ENCODE measurements around the gene OR2M2. TPM values are rescaled to one million over a fixed set of nuclear protein-coding genes. Genes with fewer than 3 reads are reported as not detected.

The OR2M2 gene
- total and polyA plus RNA-seq, 2 donors (not counting 3 experiments of a cell fraction or from before 2014, with no cell fraction given): not detected

DNA sequence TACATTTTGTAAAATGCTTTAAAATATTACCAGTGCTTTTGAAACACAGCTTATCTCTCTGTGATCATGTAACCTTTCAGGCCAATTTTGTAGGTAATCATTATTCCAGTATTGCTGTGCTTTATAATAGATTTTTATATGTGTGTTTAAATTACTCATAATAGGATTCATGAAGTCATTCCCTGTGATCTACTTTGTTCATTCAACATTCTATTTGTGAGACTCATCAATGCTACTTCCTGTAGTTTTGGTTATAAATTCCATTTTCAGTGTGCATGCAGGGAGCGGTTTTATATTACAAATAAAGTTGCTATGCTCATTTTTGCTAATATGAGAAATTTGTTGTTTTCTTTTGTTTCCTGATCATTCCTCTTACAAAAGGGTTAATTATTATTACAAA is 33.8 kb upstream of the OR2M2 start:
- BruUV-seq (replicated peaks): no TSS peak
- ChIA-PET CTCF (no interaction called here), POLR2A (no interaction called here)
- Histone ChIP-seq H3K4me2 (ENCODE audit: insufficient read depth, low read length) (no peak overlapping the region), H3K9ac (replicated peaks; ENCODE audit: extremely low read depth, insufficient read depth, low read length) (no peak overlapping the region), H3K4me1 (ENCODE audit: control insufficient read depth, extremely low read depth, insufficient read depth, low read length) (no peaks in the 10 kb centered on the region), H3K27ac (ENCODE audit: insufficient read depth, low read depth, low read length) (no peak overlapping the region), H3K79me2 (ENCODE audit: control insufficient read depth, insufficient read depth, low read length) (no peaks in the 10 kb centered on the region), H3K36me3 (ENCODE audit: control insufficient read depth in 2 of 2, extremely low read depth in 1 of 2, insufficient read depth in 2 of 2, low read length in 2 of 2) (no peaks in the 10 kb centered on the region), H4K20me1 (replicated peaks; ENCODE audit: control insufficient read depth, extremely low read depth, insufficient read depth, low read length) (no peaks in the 10 kb centered on the region), H3K9me1 (replicated peaks; ENCODE audit: control insufficient read depth, extremely low read depth, insufficient read depth, low read length) (no peaks in the 10 kb centered on the region), H2AFZ (ENCODE audit: low read depth, low read length) (no peak overlapping the region), H3K4me3 (replicated peaks in 1 of 3; ENCODE audit: insufficient read depth in 1 of 3, low read depth in 1 of 3, low read length in 3 of 3) (no peak overlapping the region), H3K9me3 (replicated peaks; ENCODE audit: control insufficient read depth, insufficient read depth, low read length) (peaks cover 3% of the 10 kb centered on the region), H3K27me3 (ENCODE audit: control insufficient read depth in 2 of 2, insufficient read depth in 2 of 2, low read length in 2 of 2) (no peaks in the 10 kb centered on the region)
- no peak for FAIRE-seq
- DNase-seq (ENCODE audit: low read depth, low spot score): no peak
- dilution Hi-C loops (cut with MboI; ENCODE audit: extremely low pct_ligation_motif_present, low sequenced_read_pairs) (no loop called here), intact Hi-C loops (cut with micrococcal nuclease) (no loop called here)
- TF ChIP-seq, protein P1, sequence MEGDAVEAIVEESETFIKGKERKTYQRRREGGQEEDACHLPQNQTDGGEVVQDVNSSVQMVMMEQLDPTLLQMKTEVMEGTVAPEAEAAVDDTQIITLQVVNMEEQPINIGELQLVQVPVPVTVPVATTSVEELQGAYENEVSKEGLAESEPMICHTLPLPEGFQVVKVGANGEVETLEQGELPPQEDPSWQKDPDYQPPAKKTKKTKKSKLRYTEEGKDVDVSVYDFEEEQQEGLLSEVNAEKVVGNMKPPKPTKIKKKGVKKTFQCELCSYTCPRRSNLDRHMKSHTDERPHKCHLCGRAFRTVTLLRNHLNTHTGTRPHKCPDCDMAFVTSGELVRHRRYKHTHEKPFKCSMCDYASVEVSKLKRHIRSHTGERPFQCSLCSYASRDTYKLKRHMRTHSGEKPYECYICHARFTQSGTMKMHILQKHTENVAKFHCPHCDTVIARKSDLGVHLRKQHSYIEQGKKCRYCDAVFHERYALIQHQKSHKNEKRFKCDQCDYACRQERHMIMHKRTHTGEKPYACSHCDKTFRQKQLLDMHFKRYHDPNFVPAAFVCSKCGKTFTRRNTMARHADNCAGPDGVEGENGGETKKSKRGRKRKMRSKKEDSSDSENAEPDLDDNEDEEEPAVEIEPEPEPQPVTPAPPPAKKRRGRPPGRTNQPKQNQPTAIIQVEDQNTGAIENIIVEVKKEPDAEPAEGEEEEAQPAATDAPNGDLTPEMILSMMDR (IDR thresholded peaks at IDR 0.05; ENCODE audit: extremely low read depth in 1 of 2, insufficient read depth in 1 of 2, low read depth in 1 of 2, low read length in 2 of 2): no peak
- TF ChIP-seq, protein P2, sequence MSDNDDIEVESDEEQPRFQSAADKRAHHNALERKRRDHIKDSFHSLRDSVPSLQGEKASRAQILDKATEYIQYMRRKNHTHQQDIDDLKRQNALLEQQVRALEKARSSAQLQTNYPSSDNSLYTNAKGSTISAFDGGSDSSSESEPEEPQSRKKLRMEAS (IDR thresholded peaks at IDR 0.05; ENCODE audit: insufficient read depth, insufficient read length): no peak
- TF ChIP-seq POLR2AphosphoS5 (IDR thresholded peaks at IDR 0.05; ENCODE audit: insufficient read depth, low read depth, low read length) (no peak), EZH2 (IDR thresholded peaks at IDR 0.05; ENCODE audit: borderline replicate concordance, low read depth, low read length, severe bottlenecking) (no peak), FOS (IDR thresholded peaks at IDR 0.05; ENCODE audit: borderline replicate concordance, insufficient read depth, low read length) (no peak), JUN (IDR thresholded peaks at IDR 0.05; ENCODE audit: borderline replicate concordance, insufficient read depth, insufficient read length, low read depth) (no peak), POLR2A (IDR thresholded peaks at IDR 0.05; ENCODE audit: low read depth, low read length) (no peak), GATA2 (IDR thresholded peaks at IDR 0.05; ENCODE audit: insufficient read depth, insufficient read length, low read depth, low read length) (no peak), MYC (IDR thresholded peaks at IDR 0.05; ENCODE audit: low read depth, low read length) (no peak)
